BJ (cell line): Measurements from ENCODE around the gene GFY. TPM values are rescaled to one million over a fixed set of nuclear protein-coding genes. Genes with fewer than 3 reads are reported as not detected.

Source experiments
- CTCF ChIA-PET: fragments of 350-600 bp; formaldehyde crosslinking; extraction: SDS; loops from one replicate; lab custom pipeline; 2021; ENCODE audit warnings: antibody characterized with exemption, inconsistent platforms; lab: Yijun Ruan, JAX
- POLR2A ChIA-PET: fragments of 300-600 bp; sonication (Branson Sonifier 250); formaldehyde crosslinking; extraction: SDS; loops from one replicate; lab custom pipeline; 2021; ENCODE audit warnings: antibody characterized with exemption; lab: Charles Lee
- DNase-seq: peaks from one replicate; pipeline ENCODE4 v3.0.0-alpha.2; 2011; ENCODE audit warnings: low read depth
- H3K27me3 ChIP-seq: 2 replicates; pipeline ENCODE4 v1.6.0; 2011; ENCODE audit warnings: low read length; ENCODE audit not compliant: control insufficient read depth, insufficient read depth
- H3K36me3 ChIP-seq: 2 replicates; pipeline ENCODE4 v1.5.1; 2011; ENCODE audit warnings: low read length; ENCODE audit not compliant: control insufficient read depth, insufficient read depth
- H3K4me3 ChIP-seq: 2 replicates; pipeline ENCODE4 v1.5.1; 2011; ENCODE audit warnings: low read depth, mild to moderate bottlenecking, control low read depth, low read length
- polyA plus RNA-seq: library from polyadenylated mRNA; depleted of rRNA; stranded (reverse); fragments of >200 nt; gene quantifications from 2 replicates; pipeline ENCODE4 v1.2.3, GENCODE V29; 2011
- TF ChIP-seq, protein P1 (sequence below): IDR thresholded peaks from 2 replicates; pipeline ENCODE4 v1.5.1; 2011; ENCODE audit warnings: low read depth, mild to moderate bottlenecking, control low read depth, inconsistent platforms, low read length, moderate library complexity; ENCODE audit not compliant: insufficient read depth

The GFY gene
- polyA plus RNA-seq, 1 experiment: not detected

- CTCF ChIA-PET: interaction anchor here (1.8 kb wide), 1 partner anchor 9 kb away, joined by 8 read pairs; no protein-coding TSS in a partner anchor
- H3K4me3 ChIP-seq: no peak overlapping the region
- POLR2A ChIA-PET: interaction anchor here (0.7 kb wide), 1 partner anchor 75 kb away, joined by 6 read pairs; no protein-coding TSS in a partner anchor
- TF ChIP-seq, protein P1, sequence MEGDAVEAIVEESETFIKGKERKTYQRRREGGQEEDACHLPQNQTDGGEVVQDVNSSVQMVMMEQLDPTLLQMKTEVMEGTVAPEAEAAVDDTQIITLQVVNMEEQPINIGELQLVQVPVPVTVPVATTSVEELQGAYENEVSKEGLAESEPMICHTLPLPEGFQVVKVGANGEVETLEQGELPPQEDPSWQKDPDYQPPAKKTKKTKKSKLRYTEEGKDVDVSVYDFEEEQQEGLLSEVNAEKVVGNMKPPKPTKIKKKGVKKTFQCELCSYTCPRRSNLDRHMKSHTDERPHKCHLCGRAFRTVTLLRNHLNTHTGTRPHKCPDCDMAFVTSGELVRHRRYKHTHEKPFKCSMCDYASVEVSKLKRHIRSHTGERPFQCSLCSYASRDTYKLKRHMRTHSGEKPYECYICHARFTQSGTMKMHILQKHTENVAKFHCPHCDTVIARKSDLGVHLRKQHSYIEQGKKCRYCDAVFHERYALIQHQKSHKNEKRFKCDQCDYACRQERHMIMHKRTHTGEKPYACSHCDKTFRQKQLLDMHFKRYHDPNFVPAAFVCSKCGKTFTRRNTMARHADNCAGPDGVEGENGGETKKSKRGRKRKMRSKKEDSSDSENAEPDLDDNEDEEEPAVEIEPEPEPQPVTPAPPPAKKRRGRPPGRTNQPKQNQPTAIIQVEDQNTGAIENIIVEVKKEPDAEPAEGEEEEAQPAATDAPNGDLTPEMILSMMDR: no peak
- no peaks in the 10 kb centered on the region for H3K36me3 ChIP-seq
- DNase-seq: no peak
- H3K27me3 ChIP-seq: no peaks in the 10 kb centered on the region
Measured at GRCh38 chr19:49383599-49383998, 41.6 kb upstream of the GFY start.

- ChIA-PET POLR2A (no interaction called here), CTCF (no interaction called here)
- Histone ChIP-seq H3K27me3 (peaks cover 2% of the 10 kb centered on the region; the same call in 1 of the 2 replicates), H3K36me3 (no peaks in the 10 kb centered on the region), H3K4me3 (no peak within 1 kb of the TSS)
- TF ChIP-seq, protein P1: no peak
- DNase-seq: no peak
Measured at GRCh38 chr19:49387936-49388372, 37.2 kb upstream of the GFY start, which contains the start of gene KASH5. KASH5 (plus strand) TSS chr19:49388249; CDS start chr19:49390884, 2,635 bp downstream.

DNA sequence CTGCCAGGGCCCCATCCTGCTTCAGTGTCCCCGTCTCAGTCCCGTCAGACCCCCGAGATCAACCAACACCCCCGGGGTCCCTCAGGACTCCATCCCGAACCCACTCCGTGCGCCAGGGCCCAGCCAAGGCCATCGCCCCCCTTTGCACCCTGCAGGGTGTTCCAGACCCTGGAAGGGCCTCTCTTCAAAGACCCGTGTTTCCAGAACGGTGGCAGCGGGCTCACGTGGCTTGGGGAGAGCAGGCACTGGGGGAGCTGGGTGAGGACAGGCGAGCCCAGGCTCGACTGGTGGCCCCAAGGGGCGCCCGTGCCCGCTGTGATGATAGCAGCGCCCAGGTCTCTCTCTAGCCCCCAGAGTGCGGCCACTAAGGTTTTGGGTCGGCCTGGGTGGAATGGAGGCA is 35.8 kb upstream of the GFY start:
- POLR2A ChIA-PET: no interaction called here
- H3K4me3 ChIP-seq: no peak overlapping the region
- CTCF ChIA-PET: interaction anchor here (0.6 to 3.7 kb wide), 7 partner anchors 9 to 127 kb away, joined by 3 to 18 read pairs (median 4); no protein-coding TSS in a partner anchor
- no peaks in the 10 kb centered on the region for H3K36me3 ChIP-seq
- no peak for DNase-seq
- H3K27me3 ChIP-seq: peaks cover 4% of the 10 kb centered on the region
- TF ChIP-seq, protein P1: no peak

- DNase-seq: no peak
- ChIA-PET POLR2A (no interaction called here), CTCF (interaction anchor here (0.6 to 3.7 kb wide), 15 partner anchors 8 to 128 kb away, joined by 3 to 18 read pairs (median 4); partner anchors contain the start of gene SLC17A7)
- H3K36me3 ChIP-seq: no peaks in the 10 kb centered on the region
- no peak overlapping the region for H3K4me3 ChIP-seq
- TF ChIP-seq, protein P1: no peak
- peaks cover 6% of the 10 kb centered on the region for H3K27me3 ChIP-seq
Measured at GRCh38 chr19:49390131-49390928, 34.9 kb upstream of the GFY start.

DNA sequence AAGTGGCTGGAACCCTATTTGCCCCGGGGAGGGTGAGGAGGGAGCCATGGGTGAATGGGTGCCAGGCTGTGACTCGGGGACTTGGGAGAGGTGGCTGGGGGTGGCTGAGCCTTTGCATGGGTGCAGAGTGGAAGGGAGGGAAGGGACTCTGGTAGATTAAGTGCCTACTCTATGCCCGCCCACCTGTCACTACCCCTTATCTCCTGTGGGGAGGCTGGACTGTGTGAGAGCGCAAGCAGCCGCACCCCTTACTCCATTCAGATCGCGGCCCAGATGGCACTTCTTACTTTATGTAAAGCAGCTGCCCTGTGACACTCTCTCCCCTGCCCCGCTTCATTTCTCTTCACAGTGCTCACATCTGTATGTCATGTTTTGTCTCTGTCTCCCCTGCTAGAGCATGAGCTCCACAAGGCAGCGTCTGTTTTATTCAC is 34.2 kb upstream of the GFY start:
- TF ChIP-seq, protein P1: no peak

More for the DNA sequence above, 34.2 kb upstream of the GFY start:
- no peak overlapping the region for H3K4me3 ChIP-seq
- DNase-seq: no peak
- ChIA-PET CTCF (interaction anchor here (0.7 to 3.7 kb wide), 17 partner anchors 8 to 63 kb away, joined by 3 to 18 read pairs (median 5); partner anchors contain the start of genes GFY, SLC17A7 and TEAD2), POLR2A (no interaction called here)
- H3K27me3 ChIP-seq: peaks cover 6% of the 10 kb centered on the region
- H3K36me3 ChIP-seq: no peaks in the 10 kb centered on the region
